Forelimb muscle (tissue), 1 donor: Measurements from ENCODE around the gene DPP6. TPM values are rescaled to one million over a fixed set of nuclear protein-coding genes. Genes with fewer than 3 reads are reported as not detected.
"Not testable (repeated sequence)": the region's sequence is repeated elsewhere in the genome, so short reads cannot be mapped to it uniquely, and the experiment has no call there.

Source experiments
- DNase-seq: peaks from one replicate; pipeline ENCODE4 v3.0.0-alpha.2; 2013; ENCODE audit warnings: low read depth
- polyA plus RNA-seq: library from polyadenylated mRNA; unstranded; fragments of 120-200 nt; gene quantifications from one replicate; pipeline ENCODE4 v1.2.1, GENCODE V29; 2013; ENCODE audit not compliant: insufficient read length

Gene DPP6
- polyA plus RNA-seq, 1 donor, result 3.2 TPM

DNA sequence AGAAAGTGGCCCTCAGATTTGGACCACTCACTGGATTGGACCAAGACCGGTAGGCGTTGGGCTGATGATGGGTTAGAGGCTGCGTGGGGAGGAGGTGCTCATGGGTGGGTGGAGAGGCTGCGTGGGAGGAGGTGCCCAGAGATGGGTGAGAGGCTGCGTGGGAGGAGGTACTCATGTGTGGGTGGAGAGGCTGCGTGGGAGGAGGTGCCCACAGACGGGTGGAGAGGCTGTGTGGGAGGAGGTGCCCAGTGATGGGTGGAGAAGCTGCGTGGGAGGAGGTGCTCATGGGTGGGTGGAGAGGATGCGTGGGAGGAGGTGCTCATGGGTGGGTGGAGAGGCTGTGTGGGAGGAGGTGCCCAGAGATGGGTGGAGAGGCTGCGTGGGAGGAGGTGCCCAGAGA, 604.4 kb downstream of the DPP6 start:
- DNase-seq, result no peak

DNA sequence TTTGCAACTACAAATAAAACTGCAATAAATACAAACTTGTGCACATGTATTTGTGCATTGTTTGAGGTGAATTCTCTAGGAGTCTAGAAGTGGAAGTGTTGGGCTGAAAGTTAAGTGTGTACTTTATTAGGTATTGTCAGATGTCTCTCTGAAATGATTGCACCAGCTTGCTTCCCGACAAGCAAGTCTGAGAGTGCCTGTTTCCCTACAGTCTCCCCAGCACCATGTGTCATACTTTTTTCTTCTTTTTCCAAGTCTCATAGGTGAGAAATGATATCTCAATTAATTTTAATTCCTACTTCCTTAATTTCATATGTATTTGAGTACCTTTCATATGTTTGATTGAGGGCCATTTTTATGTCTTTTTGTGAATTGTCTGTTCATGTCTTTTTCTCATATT, 614.6 kb downstream of the DPP6 start:
- DNase-seq, result no peak

- DNase-seq, result no peak
Measured at GRCh38 chr7:154672659-154673415, 620.6 kb downstream of the DPP6 start.

DNA sequence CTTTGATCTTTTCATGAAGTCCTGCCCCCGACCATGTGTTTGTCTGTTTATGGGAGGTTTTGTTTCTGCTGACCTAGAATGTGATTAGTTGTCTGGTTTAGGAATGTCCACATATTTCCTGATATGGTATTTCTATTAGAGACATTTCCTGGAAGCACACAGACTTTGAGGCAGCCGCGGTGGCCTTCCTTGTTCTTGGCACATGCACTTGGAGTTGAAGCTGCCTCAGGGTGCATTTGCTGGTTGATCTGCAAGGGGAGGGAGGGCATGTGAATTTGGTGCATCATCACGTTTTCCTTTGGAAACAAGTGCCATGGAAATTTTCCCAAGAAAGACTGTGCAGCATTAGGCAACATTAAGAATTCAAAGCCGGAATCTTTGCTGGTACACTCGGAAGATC, 622.0 kb downstream of the DPP6 start:
- DNase-seq, result no peak

DNA sequence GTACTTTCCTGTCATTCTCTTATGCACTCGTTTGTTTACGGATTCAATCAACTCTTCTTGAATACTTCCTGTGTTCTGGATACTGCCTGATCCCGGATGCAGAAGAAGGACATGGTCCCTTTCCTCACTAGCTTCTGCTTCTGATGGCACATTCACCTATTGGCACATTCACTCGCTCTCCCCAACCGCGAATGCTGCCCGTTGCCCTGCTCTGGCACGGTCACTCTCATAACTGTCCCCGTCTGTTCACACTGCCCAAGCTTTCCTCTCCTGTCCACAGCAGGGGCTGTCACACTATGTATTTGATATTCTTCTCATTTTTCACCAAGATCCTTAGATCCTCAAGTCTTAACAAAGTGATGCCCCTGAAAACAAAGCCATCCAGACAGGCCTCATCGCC, 623.4 kb downstream of the DPP6 start:
- DNase-seq, result no peak

DNA sequence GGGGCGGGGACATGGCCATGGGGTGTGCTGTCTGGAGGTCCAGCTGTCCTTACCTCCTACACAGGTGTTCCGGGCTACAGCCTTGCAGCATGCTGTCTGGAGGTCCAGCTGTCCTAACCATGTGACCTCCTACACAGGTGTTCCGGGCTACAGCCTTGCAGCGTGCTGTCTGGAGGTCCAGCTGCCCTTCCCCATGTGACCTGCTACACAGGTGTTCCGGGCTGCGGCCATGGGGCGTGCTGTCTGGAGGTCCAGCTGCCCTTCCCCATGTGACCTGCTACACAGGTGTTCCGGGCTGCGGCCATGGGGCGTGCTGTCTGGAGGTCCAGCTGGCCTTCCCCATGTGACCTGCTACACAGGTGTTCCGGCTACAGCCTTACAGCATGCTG, 623.8 kb downstream of the DPP6 start:
- DNase-seq, result not testable (repeated sequence)

DNA sequence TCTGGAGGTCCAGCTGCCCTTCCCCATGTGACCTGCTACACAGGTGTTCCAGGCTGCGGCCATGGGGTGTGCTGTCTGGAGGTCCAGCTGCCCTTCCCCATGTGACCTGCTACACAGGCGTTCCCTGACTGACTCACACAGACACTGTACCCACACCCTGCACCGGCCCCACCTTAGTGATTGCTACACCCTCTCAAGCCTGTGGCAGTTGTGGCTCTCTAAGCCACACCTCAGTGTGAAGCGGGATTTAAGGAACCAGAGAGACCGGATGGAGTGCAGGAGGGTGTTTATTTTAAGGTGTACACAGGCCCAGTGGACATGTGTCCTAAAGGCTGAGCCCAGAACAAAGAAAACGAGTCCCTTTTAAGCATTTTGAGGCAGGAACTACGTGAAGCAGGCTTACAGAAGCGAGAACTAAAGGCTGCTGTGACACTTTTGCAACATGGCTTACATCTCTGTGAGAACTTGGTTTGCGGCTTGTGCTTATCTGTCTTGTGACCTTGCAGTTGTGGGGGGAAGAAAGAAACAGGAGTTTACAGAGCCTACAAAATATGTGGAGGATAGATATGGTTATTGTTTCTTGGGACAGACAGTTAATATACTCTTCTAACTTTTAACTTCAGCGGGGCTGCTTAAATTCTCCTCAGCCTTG, 624.4 kb downstream of the DPP6 start:
- no peak for DNase-seq

- no peak for DNase-seq
Measured at GRCh38 chr7:154677454-154677853, 625.3 kb downstream of the DPP6 start.

- DNase-seq, result not testable (repeated sequence)
Measured at GRCh38 chr7:154678001-154678550, 625.9 kb downstream of the DPP6 start.

GRCh38 chr7:154679379-154680053, 627.3 kb downstream of the DPP6 start:
- no peak for DNase-seq

DNA sequence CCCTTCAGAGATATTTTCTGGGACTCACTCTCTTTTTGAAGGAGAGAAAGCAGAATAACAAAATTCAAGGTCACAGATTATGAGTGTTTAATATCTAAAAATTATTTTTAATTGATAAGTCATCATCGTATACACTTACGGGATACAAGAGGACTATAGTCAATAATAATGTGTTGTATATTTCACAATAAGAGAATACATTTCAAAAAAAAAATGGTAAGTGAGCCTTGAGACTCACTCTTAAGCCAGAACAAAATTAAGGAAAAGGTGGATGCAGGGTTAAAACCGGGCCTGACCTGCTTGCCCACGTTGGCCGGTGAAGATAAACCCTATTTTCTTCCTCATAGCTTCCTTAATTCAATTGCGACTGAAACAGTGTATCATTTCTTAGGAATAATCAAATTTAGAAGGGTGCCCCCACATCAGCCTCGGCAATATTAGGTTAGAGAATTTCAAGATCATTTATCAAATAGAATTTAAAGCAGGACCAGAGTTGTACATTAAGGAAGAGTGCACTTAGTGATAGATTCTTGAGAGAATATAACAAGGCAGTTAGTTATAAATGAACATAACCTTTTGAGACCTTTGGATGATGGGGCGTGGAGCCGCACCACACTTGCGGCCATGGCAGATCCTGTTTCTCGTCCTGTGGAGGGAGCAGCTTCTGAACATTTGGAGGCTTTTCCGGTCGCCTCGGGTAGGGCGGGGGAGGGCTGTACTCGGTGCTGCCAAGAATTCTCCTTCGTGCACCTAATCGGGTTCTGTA, 628.9 kb downstream of the DPP6 start:
- no peak for DNase-seq

GRCh38 chr7:154682003-154682402, 629.8 kb downstream of the DPP6 start:
- DNase-seq, result no peak

GRCh38 chr7:154684666-154685563, 632.7 kb downstream of the DPP6 start:
- DNase-seq, result no peak

DNA sequence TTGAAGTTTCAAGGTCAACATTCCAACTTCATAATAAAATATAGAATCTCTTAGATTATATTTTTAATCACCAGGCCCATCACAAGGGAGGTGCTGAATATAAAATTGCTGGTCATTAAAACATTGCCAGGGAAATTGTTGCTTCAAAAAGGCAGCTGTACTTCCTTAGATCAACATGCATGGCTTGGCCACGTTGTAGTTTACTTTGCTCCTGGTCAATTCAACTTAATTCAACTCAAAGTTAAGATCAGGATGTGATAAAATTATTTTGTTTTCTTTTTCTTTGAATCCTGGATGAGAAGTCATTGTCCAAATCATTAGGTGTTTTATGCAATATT, 633.3 kb downstream of the DPP6 start:
- no peak for DNase-seq

DNA sequence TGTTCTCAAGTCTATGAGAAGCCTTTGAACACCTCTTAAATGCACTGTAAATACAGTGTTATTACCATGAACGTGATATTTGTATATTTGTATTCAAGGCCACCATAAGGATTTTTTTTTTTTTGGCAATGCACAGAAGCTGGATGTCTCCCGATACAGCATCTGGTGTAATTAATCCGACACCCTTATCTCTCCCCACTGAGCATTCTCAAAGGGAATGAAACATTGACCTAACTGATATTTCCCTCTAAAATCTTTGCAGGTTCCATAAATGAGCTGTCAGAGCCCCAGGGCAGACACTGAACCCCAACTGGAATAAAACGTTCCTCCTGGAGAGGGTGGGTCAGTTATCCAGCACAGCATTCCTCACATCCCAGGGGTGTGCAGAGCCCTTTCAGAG, 634.1 kb downstream of the DPP6 start:
- no peak for DNase-seq

- no peak for DNase-seq
Measured at GRCh38 chr7:154688952-154689351, 636.8 kb downstream of the DPP6 start.

- no peak for DNase-seq
Measured at GRCh38 chr7:154690411-154690810, 638.2 kb downstream of the DPP6 start.

GRCh38 chr7:154693661-154694060, 641.5 kb downstream of the DPP6 start:
- no peak for DNase-seq

DNA sequence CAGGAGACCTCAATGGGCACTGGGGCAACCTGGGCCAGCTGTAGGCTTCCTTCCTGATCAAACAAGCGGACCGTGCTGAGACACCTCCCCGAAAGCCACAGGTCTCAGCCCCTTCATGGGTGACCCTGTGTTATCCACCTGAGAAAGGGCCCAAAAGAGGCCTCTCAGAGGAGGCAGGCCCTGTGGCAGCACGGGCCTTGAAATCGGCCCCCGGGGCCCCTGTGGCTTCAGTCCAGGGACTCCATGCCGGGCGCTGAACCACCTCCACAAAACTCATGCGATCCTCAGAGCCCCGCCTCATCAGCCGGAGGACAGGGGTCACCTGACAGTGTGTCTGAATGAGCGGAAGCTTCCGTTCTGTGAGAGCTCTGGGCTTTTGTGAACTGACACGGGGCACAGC, 643.6 kb downstream of the DPP6 start:
- DNase-seq, result no peak

- no peak for DNase-seq
Measured at GRCh38 chr7:154696556-154696955, 644.4 kb downstream of the DPP6 start.

GRCh38 chr7:154698726-154699291, 646.6 kb downstream of the DPP6 start:
- no peak for DNase-seq
